VCaP (cell line): Measurements from ENCODE around the gene ERBIN.

ENCODE experiments used
- H3K27ac ChIP-seq: fragments of 450-650 bp; 2 replicates; pipeline ENCODE4 v1.5.1; 2017
- TF ChIP-seq, protein P1 (sequence below): fragments of 450-650 bp; conservative IDR thresholded peaks from 2 replicates; pipeline ENCODE4 v1.5.1; 2017; ENCODE audit warnings: mild to moderate bottlenecking, moderate library complexity

The ERBIN gene

GRCh38 chr5:65994117-65994786 is 67.9 kb downstream of the ERBIN start:
- no peak overlapping the region for H3K27ac ChIP-seq
- TF ChIP-seq, protein P1, sequence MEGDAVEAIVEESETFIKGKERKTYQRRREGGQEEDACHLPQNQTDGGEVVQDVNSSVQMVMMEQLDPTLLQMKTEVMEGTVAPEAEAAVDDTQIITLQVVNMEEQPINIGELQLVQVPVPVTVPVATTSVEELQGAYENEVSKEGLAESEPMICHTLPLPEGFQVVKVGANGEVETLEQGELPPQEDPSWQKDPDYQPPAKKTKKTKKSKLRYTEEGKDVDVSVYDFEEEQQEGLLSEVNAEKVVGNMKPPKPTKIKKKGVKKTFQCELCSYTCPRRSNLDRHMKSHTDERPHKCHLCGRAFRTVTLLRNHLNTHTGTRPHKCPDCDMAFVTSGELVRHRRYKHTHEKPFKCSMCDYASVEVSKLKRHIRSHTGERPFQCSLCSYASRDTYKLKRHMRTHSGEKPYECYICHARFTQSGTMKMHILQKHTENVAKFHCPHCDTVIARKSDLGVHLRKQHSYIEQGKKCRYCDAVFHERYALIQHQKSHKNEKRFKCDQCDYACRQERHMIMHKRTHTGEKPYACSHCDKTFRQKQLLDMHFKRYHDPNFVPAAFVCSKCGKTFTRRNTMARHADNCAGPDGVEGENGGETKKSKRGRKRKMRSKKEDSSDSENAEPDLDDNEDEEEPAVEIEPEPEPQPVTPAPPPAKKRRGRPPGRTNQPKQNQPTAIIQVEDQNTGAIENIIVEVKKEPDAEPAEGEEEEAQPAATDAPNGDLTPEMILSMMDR, result no peak

DNA sequence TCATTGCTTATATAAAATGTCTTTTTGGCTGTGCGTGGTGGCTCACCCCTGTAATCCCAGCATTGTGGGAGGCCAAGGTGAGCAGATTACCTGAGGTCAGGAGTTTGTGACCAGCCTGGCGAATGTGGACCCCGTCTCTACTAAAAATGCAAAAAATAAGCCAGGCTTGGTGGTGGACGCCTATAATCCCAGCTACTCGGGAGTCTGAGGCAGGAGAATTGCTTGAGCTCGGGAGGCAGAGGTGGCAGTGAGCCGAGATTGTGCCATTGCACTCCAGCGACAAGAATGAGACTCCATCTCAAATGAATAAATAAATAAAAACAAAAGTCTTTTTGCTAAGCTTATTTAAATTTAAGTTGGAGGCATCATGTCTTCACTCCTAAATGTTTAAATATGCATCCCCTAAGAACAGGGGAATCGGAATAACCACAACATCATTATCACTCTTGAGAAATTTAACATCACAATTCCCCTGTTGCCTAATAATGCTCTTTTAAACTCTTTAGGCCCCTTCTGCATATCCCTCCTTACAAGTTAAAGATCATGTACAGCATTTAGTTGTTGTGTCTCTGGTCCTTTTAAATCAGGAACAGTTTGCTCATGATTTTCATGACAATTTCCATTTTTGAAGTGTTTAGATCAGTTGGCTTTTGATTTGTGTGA is 72.8 kb downstream of the ERBIN start:
- H3K27ac ChIP-seq, result no peak overlapping the region
- TF ChIP-seq, protein P1, result no peak

- no peak overlapping the region for H3K27ac ChIP-seq
- TF ChIP-seq, protein P1, result no peak
Observed at GRCh38 chr5:66001952-66002351, 75.6 kb downstream of the ERBIN start.

DNA sequence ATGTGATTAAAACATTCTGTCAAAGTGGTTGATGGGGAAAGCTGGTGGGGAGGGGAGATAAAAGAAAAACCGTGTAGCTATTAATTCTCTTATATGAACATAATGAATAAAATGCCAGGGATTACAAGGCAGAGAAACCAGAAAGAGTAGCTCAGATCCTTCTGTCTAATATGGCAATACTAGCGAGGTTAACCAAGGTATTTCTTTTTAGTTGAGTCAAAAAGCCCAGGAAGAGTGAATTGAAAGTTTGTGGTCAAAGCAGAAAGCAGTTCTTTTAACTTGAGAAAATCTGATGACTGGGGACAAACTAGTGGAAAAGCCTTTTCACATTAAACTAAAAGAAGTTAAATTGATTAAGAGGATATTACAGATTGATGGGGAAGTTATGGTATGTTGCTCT is 76.0 kb downstream of the ERBIN start:
- TF ChIP-seq, protein P1, result no peak
- no peak overlapping the region for H3K27ac ChIP-seq

DNA sequence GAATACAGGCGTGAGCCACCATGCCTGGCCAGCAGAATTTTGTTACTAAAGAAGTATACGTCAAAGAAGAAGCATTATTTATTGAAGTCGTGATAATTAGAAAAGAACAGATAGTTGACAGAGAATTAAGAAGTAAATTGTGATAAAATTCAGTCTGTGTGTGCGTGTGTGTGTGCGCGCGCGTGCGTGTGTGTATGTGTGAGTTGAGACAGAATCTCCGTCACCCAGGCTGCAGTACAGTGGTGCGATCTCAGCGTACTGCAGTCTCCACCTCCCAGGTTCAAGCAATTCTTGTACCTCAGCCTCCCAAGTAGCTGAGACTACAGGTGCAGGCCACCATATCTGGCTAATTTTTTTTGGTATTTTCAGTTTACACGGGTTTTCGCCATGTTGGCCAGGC is 77.8 kb downstream of the ERBIN start:
- TF ChIP-seq, protein P1, result no peak
- H3K27ac ChIP-seq, result no peak overlapping the region

DNA sequence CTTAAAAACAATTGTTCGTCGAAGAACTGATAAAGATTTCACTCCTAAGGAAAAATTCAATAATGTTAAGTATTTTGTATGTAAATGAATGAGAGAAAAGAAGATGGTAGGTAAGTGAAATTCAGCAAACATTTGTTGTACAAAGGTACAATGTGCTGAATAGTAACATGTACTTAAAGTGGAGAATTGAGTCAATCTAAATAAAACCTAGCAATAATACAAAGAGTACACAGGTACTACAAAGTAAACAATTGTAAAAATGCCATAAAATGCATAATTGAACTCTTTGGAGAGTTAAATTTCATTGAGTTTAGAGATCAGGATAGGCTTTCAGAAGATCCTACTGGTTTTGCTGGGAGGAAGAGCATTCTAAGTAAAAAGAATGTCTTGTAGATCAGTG is 82.9 kb downstream of the ERBIN start:
- TF ChIP-seq, protein P1, result no peak
- H3K27ac ChIP-seq, result no peak overlapping the region

- TF ChIP-seq, protein P1, result no peak
- H3K27ac ChIP-seq, result no peak overlapping the region
Observed at GRCh38 chr5:66010476-66010875, 84.1 kb downstream of the ERBIN start.
